Caco-2 (cell line): ENCODE data around the gene POLR2E. TPM values are rescaled to one million over a fixed set of nuclear protein-coding genes. Genes with fewer than 3 reads are reported as not detected.

Experiments
- BruUV-seq: library from RNA; stranded (reverse); fragments of 400-500 nt; replicated peaks from 2 replicates; lab custom pipeline; 2021; lab: Mats Ljungman, UMichigan
- CTCF ChIA-PET: fragments of 300-600 bp; sonication (Branson Sonifier 250); formaldehyde crosslinking; loops from one replicate; lab custom pipeline; 2022; ENCODE audit warnings: antibody characterized with exemption; lab: Charles Lee
- POLR2A ChIA-PET: fragments of 300-600 bp; sonication (Branson Sonifier 250); formaldehyde crosslinking; loops from one replicate; lab custom pipeline; 2022; ENCODE audit warnings: antibody characterized with exemption; lab: Charles Lee
- DNase-seq, 2 experiments: peaks; one replicate each; pipeline versions ENCODE4 v3.0.0 to v3.0.0-alpha.2; 2020 to 2022
- H3K27me3 ChIP-seq: replicated peaks from 2 replicates; pipeline ENCODE4 v1.6.0; 2011; ENCODE audit warnings: low read length; ENCODE audit not compliant: control insufficient read depth, insufficient read depth
- H3K36me3 ChIP-seq: 2 replicates; pipeline ENCODE4 v1.5.1; 2011; ENCODE audit warnings: low read length; ENCODE audit not compliant: control insufficient read depth, insufficient read depth
- H3K4me1 ChIP-seq: fragments of 250-450 bp; sonication (Bioruptor Pico); 2 replicates; pipeline ENCODE4 v1.5.1; 2020; ENCODE audit warnings: mild to moderate bottlenecking
- H3K4me3 ChIP-seq: 2 replicates; pipeline ENCODE4 v1.5.1; 2011; ENCODE audit warnings: low read depth, mild to moderate bottlenecking, control low read depth, low read length
- H3K9me3 ChIP-seq: fragments of 250-450 bp; sonication (Bioruptor Pico); 2 replicates; pipeline ENCODE4 v1.5.1; 2020; ENCODE audit warnings: mild to moderate bottlenecking, moderate library complexity
- H3K27ac Mint-ChIP-seq: one replicate; pipeline ENCODE4 v1.8.0; 2022; ENCODE audit warnings: mixed read lengths; ENCODE audit not compliant: unreplicated experiment
- H3K27me3 Mint-ChIP-seq: one replicate; pipeline ENCODE4 v1.8.0; 2022; ENCODE audit warnings: mixed read lengths; ENCODE audit not compliant: insufficient read depth, unreplicated experiment
- H3K36me3 Mint-ChIP-seq: one replicate; pipeline ENCODE4 v1.8.0; 2022; ENCODE audit warnings: mild to moderate bottlenecking, mixed read lengths; ENCODE audit not compliant: insufficient read depth, unreplicated experiment
- H3K4me1 Mint-ChIP-seq: one replicate; pipeline ENCODE4 v1.8.0; 2022; ENCODE audit warnings: low read depth, mixed read lengths; ENCODE audit not compliant: unreplicated experiment
- H3K4me3 Mint-ChIP-seq: one replicate; pipeline ENCODE4 v1.8.0; 2022; ENCODE audit warnings: mild to moderate bottlenecking, moderate library complexity, mixed read lengths; ENCODE audit not compliant: unreplicated experiment
- H3K9me3 Mint-ChIP-seq: one replicate; pipeline ENCODE4 v1.8.0; 2022; ENCODE audit warnings: mixed read lengths; ENCODE audit not compliant: unreplicated experiment
- intact Hi-C: fragments of 100-400 bp; cut with micrococcal nuclease; formaldehyde crosslinking; loops from one replicate; pipeline ENCODE4 v1.10.0; 2022; ENCODE audit not compliant: unreplicated experiment
- total RNA-seq: library from RNA; stranded (reverse); gene quantifications from 2 replicates; pipeline ENCODE4 v1.2.3, GENCODE V29; 2022
- TF ChIP-seq, protein P1 (sequence below), 2 experiments: fragments of 200-600 bp in 1 of 2; IDR thresholded peaks; 1 replicate in 1 of 2; 2 replicates in 1 of 2; pipeline versions ENCODE4 v1.5.1 to v1.8.0; 2011 to 2022; ENCODE audit warnings: antibody characterized with exemption in 1 of 2, control low read depth in 1 of 2, inconsistent platforms in 1 of 2, low read depth in 1 of 2, low read length in 1 of 2, mild to moderate bottlenecking in 1 of 2, moderate library complexity in 1 of 2; ENCODE audit not compliant: insufficient read depth in 1 of 2, severe bottlenecking in 1 of 2, unreplicated experiment in 1 of 2

The POLR2E gene
- total RNA-seq, 1 experiment from 2014 or later: 264 TPM

DNA sequence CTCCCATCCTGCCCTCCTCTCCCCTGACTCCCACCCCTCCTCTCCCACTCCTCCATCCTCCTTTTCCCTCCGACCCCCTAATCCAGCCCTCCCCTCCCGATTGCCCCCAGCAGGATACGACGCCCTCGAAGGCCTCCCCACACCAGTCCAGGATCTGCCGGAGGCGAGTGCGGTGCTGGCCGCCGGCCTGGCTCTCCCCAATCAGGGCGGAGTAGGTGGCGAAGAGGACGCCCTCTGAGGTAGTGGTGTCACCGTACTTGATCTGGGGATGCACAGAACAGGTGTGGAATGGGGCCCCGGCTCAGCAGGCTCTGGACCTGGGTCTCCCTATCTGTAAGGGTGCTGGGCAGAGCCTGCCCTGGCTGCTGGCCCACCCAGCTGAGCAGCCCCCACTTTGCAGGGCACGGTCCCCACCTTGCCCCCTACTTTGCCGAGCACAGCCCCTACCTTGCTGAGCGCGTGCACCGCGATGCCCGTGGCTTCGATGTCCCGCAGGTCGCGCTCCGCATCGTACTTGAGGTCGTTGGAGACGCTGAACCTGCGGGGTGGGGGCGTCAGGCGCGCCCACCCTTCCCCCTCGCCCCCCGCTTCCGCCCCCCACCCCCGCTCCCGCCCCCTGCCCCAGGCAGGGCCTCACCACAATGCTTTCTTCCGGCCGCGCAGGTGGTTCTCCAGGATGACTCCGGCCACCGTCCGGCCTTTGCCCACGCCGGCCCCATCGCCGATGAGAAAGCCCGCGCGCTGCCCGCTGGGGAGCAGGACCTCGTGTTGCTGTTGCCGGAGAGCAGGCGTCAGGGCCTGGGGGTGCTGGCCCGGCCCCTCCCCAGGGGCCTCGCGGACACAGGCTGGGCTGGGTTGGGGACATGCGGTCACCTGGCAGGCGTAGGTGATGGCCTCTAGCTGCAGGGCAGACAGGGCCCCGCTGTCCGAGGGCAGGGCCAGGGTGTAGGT, 27.1 kb upstream of the POLR2E start:
- ChIA-PET POLR2A (no interaction called here), CTCF (no interaction called here)
- no peaks in the 10 kb centered on the region for H3K4me1 ChIP-seq
- H3K4me3 Mint-ChIP-seq: no peak overlapping the region
- H3K36me3 ChIP-seq: no peaks in the 10 kb centered on the region; the same call in 1 of the 2 replicates
- H3K36me3 Mint-ChIP-seq: peaks cover 54% of the 10 kb centered on the region
- no TSS peak for BruUV-seq
- no peaks in the 10 kb centered on the region for H3K27me3 Mint-ChIP-seq
- H3K9me3 ChIP-seq: no peaks in the 10 kb centered on the region
- no peak overlapping the region for H3K4me3 ChIP-seq
- TF ChIP-seq, protein P1, sequence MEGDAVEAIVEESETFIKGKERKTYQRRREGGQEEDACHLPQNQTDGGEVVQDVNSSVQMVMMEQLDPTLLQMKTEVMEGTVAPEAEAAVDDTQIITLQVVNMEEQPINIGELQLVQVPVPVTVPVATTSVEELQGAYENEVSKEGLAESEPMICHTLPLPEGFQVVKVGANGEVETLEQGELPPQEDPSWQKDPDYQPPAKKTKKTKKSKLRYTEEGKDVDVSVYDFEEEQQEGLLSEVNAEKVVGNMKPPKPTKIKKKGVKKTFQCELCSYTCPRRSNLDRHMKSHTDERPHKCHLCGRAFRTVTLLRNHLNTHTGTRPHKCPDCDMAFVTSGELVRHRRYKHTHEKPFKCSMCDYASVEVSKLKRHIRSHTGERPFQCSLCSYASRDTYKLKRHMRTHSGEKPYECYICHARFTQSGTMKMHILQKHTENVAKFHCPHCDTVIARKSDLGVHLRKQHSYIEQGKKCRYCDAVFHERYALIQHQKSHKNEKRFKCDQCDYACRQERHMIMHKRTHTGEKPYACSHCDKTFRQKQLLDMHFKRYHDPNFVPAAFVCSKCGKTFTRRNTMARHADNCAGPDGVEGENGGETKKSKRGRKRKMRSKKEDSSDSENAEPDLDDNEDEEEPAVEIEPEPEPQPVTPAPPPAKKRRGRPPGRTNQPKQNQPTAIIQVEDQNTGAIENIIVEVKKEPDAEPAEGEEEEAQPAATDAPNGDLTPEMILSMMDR (IDR thresholded peaks at IDR 0.05; ENCODE audit: insufficient read depth in 1 of 2, low read depth in 1 of 2, low read length in 1 of 2, severe bottlenecking in 1 of 2, unreplicated experiment in 1 of 2): no peak
- H3K4me1 Mint-ChIP-seq: no peaks in the 10 kb centered on the region
- H3K9me3 Mint-ChIP-seq: no peaks in the 10 kb centered on the region
- intact Hi-C loops: no loop called here
- H3K27ac Mint-ChIP-seq: no peak overlapping the region
- no peak for DNase-seq
- H3K27me3 ChIP-seq: no peaks in the 10 kb centered on the region

DNA sequence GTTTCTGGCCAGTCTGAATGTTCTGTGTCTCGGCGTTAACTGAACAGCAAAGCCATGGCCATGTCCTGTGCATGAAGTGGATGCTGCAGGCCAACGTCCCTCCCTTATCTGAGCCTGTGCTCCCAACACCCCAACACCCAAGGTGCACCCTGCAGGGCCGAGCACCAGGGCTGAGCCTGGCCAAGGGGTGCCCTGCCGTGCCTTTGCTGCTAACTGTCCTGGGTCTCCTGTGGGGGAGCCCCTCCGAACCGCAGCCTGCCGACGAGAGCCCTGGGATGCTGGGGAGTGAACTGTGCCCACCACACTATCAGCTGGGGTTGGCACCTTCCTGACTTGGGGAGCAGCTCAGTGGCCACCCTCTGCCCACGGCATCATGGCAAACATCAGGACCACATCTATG, 26.2 kb upstream of the POLR2E start:
- H3K9me3 ChIP-seq: no peaks in the 10 kb centered on the region
- H3K4me1 ChIP-seq: no peaks in the 10 kb centered on the region
- H3K9me3 Mint-ChIP-seq: no peaks in the 10 kb centered on the region
- intact Hi-C loops: no loop called here
- no peaks in the 10 kb centered on the region for H3K27me3 ChIP-seq
- no peak for DNase-seq
- H3K4me3 ChIP-seq: no peak overlapping the region
- peaks cover 1% of the 10 kb centered on the region for H3K36me3 ChIP-seq
- no TSS peak for BruUV-seq
- CTCF ChIA-PET: no interaction called here
- peak overlapping the region; percentile 11 for H3K27ac Mint-ChIP-seq
- no peaks in the 10 kb centered on the region for H3K4me1 Mint-ChIP-seq
- TF ChIP-seq, protein P1 (IDR thresholded peaks at IDR 0.05; ENCODE audit: insufficient read depth in 1 of 2, low read depth in 1 of 2, low read length in 1 of 2, severe bottlenecking in 1 of 2, unreplicated experiment in 1 of 2): no peak
- no peak overlapping the region for H3K4me3 Mint-ChIP-seq
- H3K27me3 Mint-ChIP-seq: no peaks in the 10 kb centered on the region
- POLR2A ChIA-PET: no interaction called here
- H3K36me3 Mint-ChIP-seq: peaks cover 50% of the 10 kb centered on the region

DNA sequence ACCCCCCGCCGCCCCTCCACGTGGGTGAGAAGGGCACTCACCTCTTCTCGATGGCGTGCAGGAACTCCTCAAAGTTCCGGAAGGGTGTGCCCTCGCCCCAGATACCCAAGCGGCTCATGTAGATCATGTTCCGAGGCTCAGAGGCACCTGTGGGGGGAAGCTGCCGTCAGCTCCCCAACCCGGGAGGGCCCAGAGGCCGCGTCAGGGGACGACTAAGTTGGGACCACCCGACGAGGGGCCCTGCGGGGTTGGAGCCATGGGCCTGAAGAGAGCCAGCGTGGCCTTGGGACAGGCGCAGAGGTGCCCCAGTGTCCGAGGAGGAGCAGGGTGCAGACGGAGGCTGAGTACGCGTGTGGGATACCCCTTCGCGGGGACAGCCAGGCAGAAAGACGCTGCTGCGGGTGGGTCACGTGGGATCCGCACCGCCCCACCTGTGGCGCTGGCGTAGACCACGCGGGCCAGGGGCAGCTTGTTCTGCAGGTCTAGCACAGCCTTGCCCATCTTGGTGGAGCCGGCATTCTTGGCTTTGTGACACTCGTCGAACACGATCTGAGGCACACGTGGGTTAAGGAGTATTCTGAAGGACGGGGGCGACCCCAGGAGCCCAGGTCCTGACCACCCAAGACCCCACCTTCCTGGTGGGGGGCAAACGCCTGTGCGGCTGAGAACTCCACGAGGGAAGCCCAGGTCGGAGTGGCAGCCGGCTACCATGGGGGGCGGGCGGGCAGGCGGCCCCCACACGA, 24.5 kb upstream of the POLR2E start:
- H3K4me3 ChIP-seq: no peak overlapping the region
- H3K4me1 ChIP-seq: no peaks in the 10 kb centered on the region
- intact Hi-C loops: no loop called here
- no peak overlapping the region for H3K4me3 Mint-ChIP-seq
- peaks cover 1% of the 10 kb centered on the region for H3K36me3 ChIP-seq
- CTCF ChIA-PET: no interaction called here
- POLR2A ChIA-PET: no interaction called here
- peaks cover 50% of the 10 kb centered on the region for H3K36me3 Mint-ChIP-seq
- no TSS peak for BruUV-seq
- H3K27me3 Mint-ChIP-seq: no peaks in the 10 kb centered on the region
- H3K27me3 ChIP-seq: no peaks in the 10 kb centered on the region
- no peaks in the 10 kb centered on the region for H3K4me1 Mint-ChIP-seq
- H3K9me3 Mint-ChIP-seq: no peaks in the 10 kb centered on the region
- TF ChIP-seq, protein P1 (IDR thresholded peaks at IDR 0.05; ENCODE audit: insufficient read depth in 1 of 2, low read depth in 1 of 2, low read length in 1 of 2, severe bottlenecking in 1 of 2, unreplicated experiment in 1 of 2): no peak
- H3K9me3 ChIP-seq: no peaks in the 10 kb centered on the region
- H3K27ac Mint-ChIP-seq: no peak overlapping the region
- no peak for DNase-seq
